Activated CD4-positive, alpha-beta T cell treated with anti-CD3 and anti-CD28 coated beads for 36 hours (primary cell): ENCODE results near the gene PID1. TPM values are rescaled to one million over a fixed set of nuclear protein-coding genes. Genes with fewer than 3 reads are reported as not detected.

Experiments used
- ATAC-seq: fragments of 200-7000 bp; cut with Tn5 transposase; one replicate; pipeline ENCODE4 v1.10.0; 2021; ENCODE audit warnings: mild to moderate bottlenecking, moderate library complexity
- CTCF ChIA-PET: fragments of 350-600 bp; sonication (Branson Sonifier 250); formaldehyde crosslinking; loops from one replicate; lab custom pipeline; 2021; ENCODE audit warnings: antibody characterized with exemption; lab: Charles Lee
- POLR2A ChIA-PET: fragments of 350-600 bp; sonication (Branson Sonifier 250); formaldehyde crosslinking; loops from one replicate; lab custom pipeline; 2021; ENCODE audit warnings: antibody characterized with exemption, inconsistent platforms; lab: Charles Lee
- DNase-seq: peaks from one replicate; pipeline ENCODE4 v3.0.0-alpha.2; 2020
- H3K27ac Mint-ChIP-seq: one replicate; pipeline ENCODE4 v1.8.0; 2021; ENCODE audit warnings: mixed read lengths
- H3K27me3 Mint-ChIP-seq: one replicate; pipeline ENCODE4 v1.8.0; 2021; ENCODE audit warnings: mixed read lengths
- H3K36me3 Mint-ChIP-seq: one replicate; pipeline ENCODE4 v1.8.0; 2021; ENCODE audit warnings: low read depth, mixed read lengths
- H3K4me1 Mint-ChIP-seq: one replicate; pipeline ENCODE4 v1.8.0; 2021; ENCODE audit warnings: mixed read lengths
- H3K4me3 Mint-ChIP-seq: one replicate; pipeline ENCODE4 v1.8.0; 2021; ENCODE audit warnings: mild to moderate bottlenecking, moderate library complexity, mixed read lengths
- H3K9me3 Mint-ChIP-seq: one replicate; pipeline ENCODE4 v1.8.0; 2021; ENCODE audit warnings: low read depth, mixed read lengths
- intact Hi-C, 2 experiments: fragments of 100-400 bp; cut with DNase I in 1 of 2; cut with micrococcal nuclease in 1 of 2; formaldehyde crosslinking; loops; one replicate each; pipeline versions ENCODE4 v1.14.2 to v1.15.1; 2022 to 2024; cut with DNase I, micrococcal nuclease
- total RNA-seq, 2 experiments: library from RNA; stranded (reverse); gene quantifications; one replicate each; pipeline ENCODE4 v1.2.3, GENCODE V29; 2021

Gene PID1
- total RNA-seq, 2 experiments from 2014 or later: not detected

DNA sequence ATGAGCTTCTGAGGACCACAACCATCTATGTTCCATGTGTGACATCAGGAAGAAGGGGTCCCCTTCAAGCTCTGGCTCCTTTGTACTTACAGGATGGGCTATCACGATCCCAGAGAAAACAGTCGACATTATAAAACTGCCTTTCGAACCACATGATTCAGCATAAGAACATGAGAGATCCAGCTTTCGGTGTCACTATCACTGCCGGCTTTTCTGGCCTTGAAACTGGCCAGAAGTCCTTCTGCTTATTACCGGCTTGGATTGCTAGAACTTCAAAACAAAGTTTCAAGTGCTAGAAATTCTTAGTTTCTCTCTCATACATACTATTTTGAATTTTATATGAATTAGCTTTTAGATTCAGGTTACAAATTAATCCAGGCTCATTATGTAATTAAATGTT is 138.9 kb downstream of the PID1 start:
- intact Hi-C loops: no loop called here

DNA sequence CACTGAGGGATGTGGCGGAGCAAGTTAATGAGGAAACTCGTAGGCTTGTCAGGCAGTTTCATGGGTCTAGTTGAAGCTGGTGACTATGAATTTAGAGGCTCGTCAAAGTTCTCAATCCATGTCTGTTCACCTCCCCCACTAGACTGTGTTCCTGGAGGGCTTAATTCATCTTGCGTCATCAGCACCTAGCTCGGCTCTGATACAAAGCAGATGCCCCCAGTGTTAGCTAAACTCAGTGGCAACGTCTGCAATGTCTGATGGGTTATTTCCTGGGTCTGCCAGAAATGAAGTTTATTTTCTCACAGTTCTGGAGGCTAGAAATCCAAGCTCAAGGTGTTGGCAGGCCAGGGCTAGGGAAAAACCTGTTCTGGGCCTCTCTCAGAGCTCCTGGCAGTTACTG is 140.6 kb downstream of the PID1 start:
- POLR2A ChIA-PET: interaction anchor here (0.7 kb wide), 1 partner anchor 582 kb away, joined by 3 read pairs; no protein-coding TSS in a partner anchor
- no peak for DNase-seq
- Mint-ChIP-seq H3K27ac (no peak overlapping the region), H3K4me1 (no peaks in the 10 kb centered on the region), H3K27me3 (no peaks in the 10 kb centered on the region), H3K4me3 (no peak overlapping the region), H3K9me3 (no peaks in the 10 kb centered on the region), H3K36me3 (no peaks in the 10 kb centered on the region)
- ATAC-seq: no peak
- CTCF ChIA-PET: no interaction called here
- intact Hi-C loops: no loop called here

More for the DNA sequence above, 138.9 kb downstream of the PID1 start:
- Mint-ChIP-seq H3K27ac (no peak overlapping the region), H3K9me3 (no peaks in the 10 kb centered on the region), H3K4me3 (no peak overlapping the region), H3K36me3 (no peaks in the 10 kb centered on the region), H3K4me1 (no peaks in the 10 kb centered on the region), H3K27me3 (no peaks in the 10 kb centered on the region)
- DNase-seq: no peak
- ChIA-PET CTCF (interaction anchor here (0.6 kb wide), 1 partner anchor 659 kb away, joined by 3 read pairs; no protein-coding TSS in a partner anchor), POLR2A (no interaction called here)
- no peak for ATAC-seq

DNA sequence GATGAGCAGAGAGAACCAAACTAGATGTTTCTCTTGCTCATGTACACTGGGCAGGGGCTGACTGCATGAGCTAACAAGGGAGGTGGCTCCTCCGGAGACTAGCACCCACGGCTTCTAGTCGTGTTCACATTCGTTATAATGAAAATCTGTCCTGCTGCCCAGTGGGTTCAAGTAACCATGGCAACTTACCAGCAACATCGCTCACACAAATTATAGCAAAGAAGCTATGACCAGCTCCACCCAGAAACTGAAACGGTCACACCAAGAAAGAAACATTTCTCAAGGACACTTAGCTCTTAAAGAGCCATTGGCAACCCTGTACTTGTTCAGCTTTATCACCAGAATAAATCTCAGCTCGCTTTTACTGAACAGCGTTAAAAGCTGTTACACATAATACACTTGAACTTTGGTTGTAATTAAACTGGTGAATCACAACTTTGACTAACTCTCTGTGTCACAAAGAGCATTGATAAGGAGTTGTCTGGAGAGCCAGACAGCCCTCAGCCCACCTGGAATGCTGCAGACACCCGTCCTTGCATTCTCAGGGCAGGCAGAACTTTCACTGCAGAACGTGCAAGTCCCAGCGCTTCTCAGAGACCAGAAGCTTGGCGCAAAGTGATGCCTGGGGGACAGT is 141.2 kb downstream of the PID1 start:
- H3K27me3 Mint-ChIP-seq: no peaks in the 10 kb centered on the region
- ChIA-PET CTCF (no interaction called here), POLR2A (no interaction called here)
- H3K9me3 Mint-ChIP-seq: no peaks in the 10 kb centered on the region
- H3K4me3 Mint-ChIP-seq: no peak overlapping the region
- no peaks in the 10 kb centered on the region for H3K4me1 Mint-ChIP-seq
- H3K27ac Mint-ChIP-seq: no peak overlapping the region
- DNase-seq (no peak), ATAC-seq (no peak)
- intact Hi-C loops: no loop called here
- no peaks in the 10 kb centered on the region for H3K36me3 Mint-ChIP-seq

DNA sequence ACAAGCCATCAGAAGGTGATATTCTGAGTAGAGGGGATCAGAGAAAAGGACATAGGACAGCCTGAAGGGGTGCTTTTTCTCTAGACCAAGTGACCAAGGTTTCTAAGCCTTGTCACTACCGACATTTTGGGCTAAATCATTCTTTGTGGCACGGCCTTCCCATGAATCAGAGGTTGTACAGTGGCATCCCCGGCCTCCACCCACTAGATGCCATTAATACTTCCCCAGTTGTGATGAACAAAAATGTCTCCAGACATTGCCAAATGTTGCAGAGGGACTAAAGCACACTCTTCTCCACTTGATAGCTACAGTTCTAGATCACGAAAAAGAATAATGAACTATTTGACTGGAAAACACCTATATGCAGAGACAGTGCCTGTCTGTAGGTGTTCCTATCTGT is 143.6 kb downstream of the PID1 start:
- H3K27ac Mint-ChIP-seq: no peak overlapping the region
- H3K27me3 Mint-ChIP-seq: no peaks in the 10 kb centered on the region
- H3K4me1 Mint-ChIP-seq: no peaks in the 10 kb centered on the region
- ATAC-seq: no peak
- intact Hi-C loops: no loop called here
- H3K4me3 Mint-ChIP-seq: no peak overlapping the region
- H3K9me3 Mint-ChIP-seq: peaks cover 2% of the 10 kb centered on the region
- POLR2A ChIA-PET: no interaction called here
- no peak for DNase-seq
- CTCF ChIA-PET: no interaction called here
- no peaks in the 10 kb centered on the region for H3K36me3 Mint-ChIP-seq

DNA sequence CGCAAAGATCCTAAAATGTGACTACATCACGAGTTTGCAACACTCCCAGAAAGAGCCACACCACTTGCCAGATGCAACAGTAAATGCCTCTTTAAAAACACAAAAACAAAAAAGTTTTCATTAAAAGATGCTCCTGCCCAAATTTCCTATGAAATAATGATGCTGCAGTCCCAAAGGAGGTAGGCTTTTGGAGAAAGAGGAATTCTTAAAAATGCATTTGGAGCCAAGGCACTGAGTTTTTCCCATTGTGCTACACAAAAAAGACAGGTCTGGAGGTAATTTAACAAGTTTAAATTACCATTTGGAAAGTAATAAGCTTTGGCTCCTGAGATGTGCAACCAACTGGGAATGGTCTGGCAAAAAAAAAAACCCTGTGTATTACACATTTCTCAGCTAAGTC is 145.0 kb downstream of the PID1 start:
- Mint-ChIP-seq H3K27me3 (no peaks in the 10 kb centered on the region), H3K9me3 (peaks cover 2% of the 10 kb centered on the region), H3K4me3 (no peak overlapping the region), H3K36me3 (no peaks in the 10 kb centered on the region), H3K27ac (no peak overlapping the region), H3K4me1 (no peaks in the 10 kb centered on the region)
- CTCF ChIA-PET: no interaction called here
- intact Hi-C loops: no loop called here
- POLR2A ChIA-PET: no interaction called here
- DNase-seq (no peak), ATAC-seq (no peak)

DNA sequence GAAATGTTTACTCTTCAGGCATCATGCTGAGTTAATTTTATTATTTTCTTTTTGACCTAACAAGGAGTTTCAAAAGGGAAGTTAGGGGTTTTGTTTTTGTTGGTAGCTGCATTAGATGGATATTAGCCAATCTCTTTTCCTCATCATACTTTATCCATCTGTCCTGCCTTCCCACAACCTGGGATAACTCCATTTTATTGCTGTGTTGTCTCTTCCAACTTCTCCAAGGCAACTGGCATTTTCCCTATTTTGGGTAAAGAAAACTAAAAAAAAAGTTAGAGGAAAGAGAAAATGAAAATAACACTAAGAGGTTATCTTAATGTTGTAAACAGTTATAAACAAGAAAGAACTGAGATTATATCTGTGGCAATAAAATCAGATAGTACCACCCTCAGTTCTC is 147.0 kb downstream of the PID1 start:
- no peaks in the 10 kb centered on the region for H3K36me3 Mint-ChIP-seq
- no peaks in the 10 kb centered on the region for H3K27me3 Mint-ChIP-seq
- intact Hi-C loops: no loop called here
- ATAC-seq (no peak), DNase-seq (no peak)
- ChIA-PET POLR2A (no interaction called here), CTCF (no interaction called here)
- peaks cover 2% of the 10 kb centered on the region for H3K9me3 Mint-ChIP-seq
- H3K4me3 Mint-ChIP-seq: no peak overlapping the region
- H3K27ac Mint-ChIP-seq: no peak overlapping the region
- H3K4me1 Mint-ChIP-seq: no peaks in the 10 kb centered on the region

DNA sequence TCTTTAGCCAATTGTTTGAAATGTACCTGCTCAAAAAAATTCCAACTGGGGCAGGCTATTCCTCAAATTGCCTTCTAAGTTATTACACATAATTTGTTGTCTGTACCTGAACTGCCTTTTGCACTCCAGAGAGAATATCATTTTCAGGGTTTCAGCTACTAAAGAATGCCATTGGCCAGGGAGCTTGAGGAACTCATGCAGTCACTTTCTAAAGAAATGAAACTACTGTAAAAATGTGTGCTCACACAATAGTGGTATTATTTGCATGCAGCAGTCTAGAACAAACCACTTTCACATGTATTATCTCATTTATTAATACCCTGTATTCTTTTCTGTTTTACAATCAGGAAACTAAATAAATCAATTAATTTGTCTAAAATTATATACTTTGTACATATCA is 152.2 kb downstream of the PID1 start:
- ChIA-PET POLR2A (no interaction called here), CTCF (no interaction called here)
- H3K27ac Mint-ChIP-seq: no peak overlapping the region
- H3K4me1 Mint-ChIP-seq: no peaks in the 10 kb centered on the region
- no peaks in the 10 kb centered on the region for H3K36me3 Mint-ChIP-seq
- intact Hi-C loops: no loop called here
- H3K4me3 Mint-ChIP-seq: no peak overlapping the region
- DNase-seq (no peak), ATAC-seq (no peak)
- H3K27me3 Mint-ChIP-seq: no peaks in the 10 kb centered on the region
- H3K9me3 Mint-ChIP-seq: peaks cover 4% of the 10 kb centered on the region

DNA sequence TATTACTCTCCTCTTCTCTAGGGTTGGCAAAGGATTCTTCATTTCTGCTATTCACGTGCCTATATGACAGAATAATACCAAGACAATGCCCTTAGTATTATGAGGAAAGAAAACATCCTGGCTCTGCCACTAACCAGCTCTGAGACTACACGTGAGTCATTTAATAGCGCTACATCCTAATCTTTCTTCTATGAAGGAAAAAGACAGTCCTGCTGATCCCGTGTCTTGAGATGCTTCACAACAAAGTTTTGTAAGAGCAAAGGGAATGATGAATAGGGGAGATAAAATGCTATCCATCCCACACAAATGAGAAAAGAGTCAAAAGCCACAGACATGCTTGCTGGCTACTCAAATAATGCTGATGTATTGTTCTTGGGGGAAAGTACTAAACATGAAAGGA is 152.8 kb downstream of the PID1 start:
- Mint-ChIP-seq H3K9me3 (peaks cover 4% of the 10 kb centered on the region), H3K27ac (no peak overlapping the region), H3K4me1 (no peaks in the 10 kb centered on the region), H3K36me3 (no peaks in the 10 kb centered on the region), H3K27me3 (no peaks in the 10 kb centered on the region), H3K4me3 (no peak overlapping the region)
- no peak for ATAC-seq
- intact Hi-C loops: no loop called here
- DNase-seq: no peak
- ChIA-PET CTCF (no interaction called here), POLR2A (no interaction called here)

DNA sequence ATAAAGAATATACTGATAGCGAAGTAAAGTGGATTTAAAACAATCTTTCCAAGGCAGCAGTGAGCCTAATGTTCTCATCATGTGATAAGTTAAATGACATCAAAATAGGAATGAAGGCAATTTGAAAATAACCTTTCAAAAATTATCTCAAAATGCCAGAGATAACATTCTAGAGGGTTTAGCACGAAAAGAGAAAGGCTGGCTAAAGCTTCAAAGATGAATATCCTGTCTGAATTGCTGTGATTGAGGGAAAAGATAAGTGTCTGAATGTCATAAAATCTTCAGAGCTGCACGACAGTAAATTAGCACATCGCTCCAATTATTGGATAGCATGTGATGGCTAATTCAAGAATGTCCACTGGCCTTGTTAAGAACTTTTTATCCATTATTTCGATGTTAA is 159.3 kb downstream of the PID1 start:
- Mint-ChIP-seq H3K4me3 (no peak overlapping the region), H3K27ac (no peak overlapping the region), H3K9me3 (peaks cover 3% of the 10 kb centered on the region), H3K4me1 (no peaks in the 10 kb centered on the region), H3K27me3 (no peaks in the 10 kb centered on the region), H3K36me3 (no peaks in the 10 kb centered on the region)
- ATAC-seq (no peak), DNase-seq (no peak)
- intact Hi-C loops: no loop called here
- ChIA-PET POLR2A (no interaction called here), CTCF (no interaction called here)

DNA sequence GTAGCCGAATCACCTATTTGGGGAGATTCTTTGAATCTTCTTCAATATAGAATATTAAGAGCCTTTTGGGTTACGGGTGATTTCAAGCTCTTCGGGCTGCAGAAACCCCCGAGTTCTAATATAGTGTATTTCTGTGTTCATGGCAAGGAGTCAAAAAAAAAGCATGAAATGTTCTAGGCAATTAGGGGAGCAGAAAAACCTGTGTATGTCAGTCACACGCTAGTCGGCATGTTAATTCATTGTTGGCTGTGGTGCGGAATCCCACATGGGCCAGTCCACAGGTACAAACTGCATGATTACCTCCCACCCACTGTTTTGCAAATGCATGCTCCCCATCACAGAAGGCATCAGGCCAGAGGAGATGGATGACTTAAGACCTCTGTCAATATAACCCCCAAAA is 161.9 kb downstream of the PID1 start:
- no peaks in the 10 kb centered on the region for H3K4me1 Mint-ChIP-seq
- ATAC-seq (no peak), DNase-seq (no peak)
- intact Hi-C loops: no loop called here
- POLR2A ChIA-PET: no interaction called here
- H3K27me3 Mint-ChIP-seq: no peaks in the 10 kb centered on the region
- peaks cover 3% of the 10 kb centered on the region for H3K9me3 Mint-ChIP-seq
- CTCF ChIA-PET: no interaction called here
- H3K36me3 Mint-ChIP-seq: no peaks in the 10 kb centered on the region
- H3K27ac Mint-ChIP-seq: no peak overlapping the region
- H3K4me3 Mint-ChIP-seq: no peak overlapping the region

DNA sequence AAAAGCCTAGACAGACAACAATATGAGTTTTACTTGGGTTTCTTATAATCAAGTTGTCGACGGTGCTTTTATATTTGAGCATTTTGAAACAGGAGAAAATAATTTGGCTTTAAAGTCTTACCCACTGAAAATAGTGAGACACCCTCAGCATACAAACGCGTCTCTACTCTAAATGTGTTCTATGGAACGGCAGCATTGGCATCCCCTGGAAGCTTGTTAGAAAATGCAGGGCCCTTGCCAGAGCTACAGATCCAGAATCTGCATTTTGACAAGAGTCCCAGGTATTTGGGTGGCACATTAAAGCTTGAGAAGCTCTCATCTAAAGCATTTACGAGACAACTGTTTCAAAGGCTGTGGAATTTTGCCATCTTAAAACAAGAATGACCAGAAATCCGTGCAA is 163.5 kb downstream of the PID1 start:
- no peaks in the 10 kb centered on the region for H3K36me3 Mint-ChIP-seq
- H3K27me3 Mint-ChIP-seq: no peaks in the 10 kb centered on the region
- intact Hi-C loops: no loop called here
- ATAC-seq: no peak
- H3K27ac Mint-ChIP-seq: no peak overlapping the region
- H3K9me3 Mint-ChIP-seq: peaks cover 2% of the 10 kb centered on the region
- no peak for DNase-seq
- H3K4me3 Mint-ChIP-seq: no peak overlapping the region
- ChIA-PET POLR2A (no interaction called here), CTCF (interaction anchor here (0.6 to 0.7 kb wide), 2 partner anchors 18 to 182 kb away, joined by 3 read pairs; no protein-coding TSS in a partner anchor)
- no peaks in the 10 kb centered on the region for H3K4me1 Mint-ChIP-seq

DNA sequence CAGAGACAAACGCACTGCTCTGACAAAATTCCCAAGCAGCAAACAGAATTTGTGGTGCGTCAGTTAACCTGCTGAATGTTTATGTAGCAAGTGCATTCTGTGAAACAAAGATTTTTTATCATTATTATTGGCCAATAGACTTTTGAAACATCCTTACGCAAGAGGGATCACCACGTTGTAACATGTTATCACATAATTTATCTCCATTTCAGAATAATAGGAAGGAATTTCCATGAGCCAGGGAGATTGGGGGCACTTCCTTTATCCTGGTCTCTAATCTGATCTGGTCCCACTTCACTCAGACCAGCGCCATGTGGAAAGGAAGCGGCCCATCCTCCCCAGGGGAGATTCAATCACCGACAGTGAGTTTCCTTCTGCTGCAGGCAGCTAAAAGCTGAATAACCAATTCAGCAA is 166.1 kb downstream of the PID1 start:
- H3K9me3 Mint-ChIP-seq: peaks cover 2% of the 10 kb centered on the region
- no peak overlapping the region for H3K4me3 Mint-ChIP-seq
- ChIA-PET POLR2A (no interaction called here), CTCF (no interaction called here)
- H3K4me1 Mint-ChIP-seq: no peaks in the 10 kb centered on the region
- no peak for ATAC-seq
- intact Hi-C loops: no loop called here
- H3K36me3 Mint-ChIP-seq: no peaks in the 10 kb centered on the region
- DNase-seq: no peak
- no peaks in the 10 kb centered on the region for H3K27me3 Mint-ChIP-seq
- no peak overlapping the region for H3K27ac Mint-ChIP-seq
